Left ventricle myocardium inferior (tissue), 1 donor: ENCODE data around the gene SOX9. TPM values are rescaled to one million over a fixed set of nuclear protein-coding genes. Genes with fewer than 3 reads are reported as not detected.

Source experiments
- DNase-seq: peaks from one replicate; pipeline ENCODE4 v3.0.0-alpha.2; 2020
- H3K27ac ChIP-seq: fragments of 200-600 bp; replicated peaks from 2 replicates; pipeline ENCODE4 v1.8.0; 2021
- H3K27me3 ChIP-seq: fragments of 200-600 bp; 2 replicates; pipeline ENCODE4 v1.8.0; 2021; ENCODE audit warnings: low read depth
- H3K36me3 ChIP-seq: fragments of 200-600 bp; 2 replicates; pipeline ENCODE4 v1.8.0; 2021
- H3K4me1 ChIP-seq: fragments of 200-600 bp; 2 replicates; pipeline ENCODE4 v1.8.0; 2021
- H3K4me3 ChIP-seq: fragments of 200-600 bp; 2 replicates; pipeline ENCODE4 v1.8.0; 2021; ENCODE audit warnings: mild to moderate bottlenecking, moderate library complexity
- H3K9me3 ChIP-seq: fragments of 200-600 bp; replicated peaks from 2 replicates; pipeline ENCODE4 v1.8.0; 2021
- CTCF ChIP-seq: fragments of 200-600 bp; IDR thresholded peaks from 2 replicates; pipeline ENCODE4 v1.8.0; 2021; ENCODE audit warnings: antibody characterized with exemption, mild to moderate bottlenecking, borderline replicate concordance
- intact Hi-C: fragments of 100-400 bp; cut with micrococcal nuclease; formaldehyde crosslinking; loops from one replicate; pipeline ENCODE4 v1.11.0; 2022
- total RNA-seq: library from RNA; stranded (reverse); fragmentation: NEBNext Ultra II Directional; extraction: Animal tissue kit (Norgen Biotek cat#: 25700); gene quantifications from one replicate; pipeline ENCODE4 v1.2.1, GENCODE V29; 2021
- donor health status: DM: no; HTN: yes; CAD: no; lungs with severe emphysema.

The SOX9 gene
- total RNA-seq, 1 donor from 2014 or later: 15.0 TPM

- Histone ChIP-seq H3K27me3 (peaks cover 84% of the 10 kb centered on the region), H3K27ac (no peak overlapping the region), H3K36me3 (no peaks in the 10 kb centered on the region), H3K4me3 (peak overlapping the region; percentile 81), H3K4me1 (peaks cover 53% of the 10 kb centered on the region), H3K9me3 (no peaks in the 10 kb centered on the region)
- no peak for TF ChIP-seq CTCF
- intact Hi-C loops: loop anchor here (10.0 kb wide), 1 partner anchor 642 kb away; no protein-coding TSS in a partner anchor
- DNase-seq: no peak
These were observed 3.9 kb upstream of the SOX9 start for GRCh38 chr17:72116661-72117521.

GRCh38 chr17:72117535-72118334 is 3.1 kb upstream of the SOX9 start:
- Histone ChIP-seq H3K4me1 (peaks cover 58% of the 10 kb centered on the region), H3K36me3 (no peaks in the 10 kb centered on the region), H3K27me3 (peaks cover 89% of the 10 kb centered on the region), H3K27ac (no peak overlapping the region), H3K9me3 (no peaks in the 10 kb centered on the region), H3K4me3 (peak overlapping the region; percentile 81)
- no peak for TF ChIP-seq CTCF
- intact Hi-C loops: loop anchor here (10.0 kb wide), 1 partner anchor 643 kb away; no protein-coding TSS in a partner anchor
- DNase-seq: no peak

GRCh38 chr17:72118335-72119076 is 2.3 kb upstream of the SOX9 start:
- intact Hi-C loops: loop anchor here (10.0 kb wide), 1 partner anchor 644 kb away; no protein-coding TSS in a partner anchor
- DNase-seq: peak; percentile 52
- Histone ChIP-seq H3K36me3 (no peaks in the 10 kb centered on the region), H3K27ac (peak overlapping the region; percentile 85), H3K4me3 (peak overlapping the region; percentile 81), H3K27me3 (peaks cover 92% of the 10 kb centered on the region), H3K4me1 (peaks cover 66% of the 10 kb centered on the region), H3K9me3 (no peaks in the 10 kb centered on the region)
- TF ChIP-seq CTCF: peak; percentile 90

GRCh38 chr17:72119077-72119872 is 1.5 kb upstream of the SOX9 start:
- Histone ChIP-seq H3K9me3 (no peaks in the 10 kb centered on the region), H3K36me3 (peaks cover 7% of the 10 kb centered on the region), H3K4me1 (peaks cover 71% of the 10 kb centered on the region), H3K27me3 (peaks cover 95% of the 10 kb centered on the region), H3K27ac (peak overlapping the region; percentile 85), H3K4me3 (peak overlapping the region; percentile 81)
- no peak for DNase-seq
- intact Hi-C loops: loop anchor here (10.0 kb wide), 1 partner anchor 644 kb away; no protein-coding TSS in a partner anchor
- TF ChIP-seq CTCF: no peak
